Neural progenitor cell (in vitro differentiated cells): Measurements from ENCODE around the gene DLGAP5. TPM values are rescaled to one million over a fixed set of nuclear protein-coding genes. Genes with fewer than 3 reads are reported as not detected.

Experiments used
- DNase-seq: peaks from one replicate; pipeline ENCODE4 v3.0.0-alpha.2; 2016; ENCODE audit warnings: low spot score
- H2AFZ ChIP-seq: fragments of 200-600 bp; sonication (generic); replicated peaks from 2 replicates; pipeline ENCODE4 v1.6.1; 2016; ENCODE audit warnings: antibody characterized with exemption
- H3F3A ChIP-seq: fragments of 200-600 bp; sonication (generic); 2 replicates; pipeline ENCODE4 v1.6.1; 2016; ENCODE audit warnings: antibody characterized with exemption, low read depth
- H3K27ac ChIP-seq: fragments of 200-600 bp; sonication (generic); 2 replicates; pipeline ENCODE4 v1.5.1; 2016; ENCODE audit warnings: mild to moderate bottlenecking
- H3K27me3 ChIP-seq: fragments of 200-600 bp; sonication (generic); 2 replicates; pipeline ENCODE4 v1.6.1; 2016; ENCODE audit warnings: mild to moderate bottlenecking, moderate library complexity
- H3K36me3 ChIP-seq: fragments of 200-600 bp; sonication (generic); 2 replicates; pipeline ENCODE4 v1.5.1; 2016
- H3K4me1 ChIP-seq: fragments of 200-600 bp; sonication (generic); 2 replicates; pipeline ENCODE4 v1.6.1; 2016; ENCODE audit warnings: mixed run types
- H3K4me2 ChIP-seq: fragments of 200-600 bp; sonication (generic); 2 replicates; pipeline ENCODE4 v1.6.1; 2016
- H3K4me3 ChIP-seq: fragments of 200-600 bp; sonication (generic); 2 replicates; pipeline ENCODE4 v1.5.1; 2016
- H3K79me2 ChIP-seq: fragments of 200-600 bp; sonication (generic); 2 replicates; pipeline ENCODE4 v1.6.1; 2016; ENCODE audit warnings: low read depth
- H3K9ac ChIP-seq: fragments of 200-600 bp; sonication (generic); 2 replicates; pipeline ENCODE4 v1.6.1; 2016
- H3K9me3 ChIP-seq: fragments of 200-600 bp; sonication (generic); 2 replicates; pipeline ENCODE4 v1.5.1; 2016; ENCODE audit warnings: low read depth
- H4K20me1 ChIP-seq: fragments of 200-600 bp; sonication (generic); 2 replicates; pipeline ENCODE4 v1.6.1; 2016; ENCODE audit warnings: low read depth
- H3K27ac Mint-ChIP-seq: 3 replicates; pipeline ENCODE4 v1.8.0; 2021; ENCODE audit warnings: mixed read lengths
- H3K27me3 Mint-ChIP-seq: 2 replicates; pipeline ENCODE4 v1.8.0; 2022; ENCODE audit warnings: low read depth, mild to moderate bottlenecking, inconsistent platforms, moderate library complexity, mixed read lengths; ENCODE audit not compliant: insufficient read depth
- H3K36me3 Mint-ChIP-seq: 3 replicates; pipeline ENCODE4 v1.8.0; 2021; ENCODE audit warnings: mixed read lengths
- H3K4me1 Mint-ChIP-seq: 3 replicates; pipeline ENCODE4 v1.8.0; 2021; ENCODE audit warnings: mixed read lengths
- H3K4me3 Mint-ChIP-seq: 3 replicates; pipeline ENCODE4 v1.8.0; 2021; ENCODE audit warnings: mild to moderate bottlenecking, moderate library complexity, mixed read lengths
- H3K9me3 Mint-ChIP-seq: 3 replicates; pipeline ENCODE4 v1.8.0; 2020; ENCODE audit warnings: mixed read lengths
- EZH2 ChIP-seq: fragments of 200-600 bp; sonication (generic); IDR thresholded peaks from 2 replicates; pipeline ENCODE4 v1.6.1; 2017; ENCODE audit warnings: antibody characterized with exemption, mild to moderate bottlenecking, moderate library complexity
- EZH2phosphoT487 ChIP-seq: fragments of 200-600 bp; sonication (generic); IDR thresholded peaks from 2 replicates; pipeline ENCODE4 v1.6.1; 2017; ENCODE audit warnings: antibody characterized with exemption
- total RNA-seq: library from RNA; depleted of rRNA; stranded (reverse); fragments of >200 nt; gene quantifications from 2 replicates; pipeline ENCODE4 v1.2.3, GENCODE V29; 2015; ENCODE audit warnings: low replicate concordance
- TF ChIP-seq, protein P1 (sequence below): fragments of 200-600 bp; sonication (generic); IDR thresholded peaks from 2 replicates; pipeline ENCODE4 v1.5.1; 2017; ENCODE audit warnings: antibody characterized with exemption, mild to moderate bottlenecking

Gene DLGAP5
- total RNA-seq, 1 donor from 2014 or later = 313 TPM

DNA sequence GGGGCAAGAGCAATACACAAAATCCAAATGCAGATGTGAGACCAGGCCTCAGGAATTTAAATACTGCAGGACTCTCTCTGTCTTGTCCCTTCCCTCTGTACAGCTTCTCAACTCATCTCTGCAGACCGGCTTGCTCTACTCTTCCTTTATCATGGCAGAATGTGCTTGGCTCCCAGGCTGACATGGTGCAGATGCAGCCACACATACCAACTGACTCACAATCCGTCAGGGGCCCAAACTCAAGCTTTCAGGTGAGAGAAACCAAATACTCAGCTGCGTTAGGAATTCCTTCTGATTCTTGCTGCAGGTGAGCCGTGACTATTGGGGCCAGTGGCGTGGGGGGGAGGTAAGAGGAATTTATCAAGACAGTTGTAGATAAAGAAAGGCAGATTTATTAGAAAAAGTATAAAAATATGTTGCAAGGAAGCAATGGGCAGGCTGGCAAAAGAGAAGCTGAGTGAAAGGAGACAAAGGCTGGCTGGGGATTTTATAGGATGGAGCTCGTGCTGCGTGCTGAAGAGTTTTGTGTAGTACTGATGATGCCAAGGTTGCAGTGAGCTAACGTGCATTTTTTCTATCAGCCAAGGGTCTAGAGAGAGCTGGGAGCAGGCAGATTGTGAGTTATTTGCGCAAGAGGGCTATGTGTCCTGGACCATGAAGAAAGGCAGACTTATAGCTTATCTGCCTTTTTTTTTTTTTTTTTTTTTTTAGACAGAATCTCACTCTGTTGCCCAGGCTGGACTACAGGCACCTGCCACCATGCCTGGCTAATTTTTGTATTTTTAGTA, 67.3 kb downstream of the DLGAP5 start:
- H3K27ac Mint-ChIP-seq = peak overlapping the region; percentile 67

DNA sequence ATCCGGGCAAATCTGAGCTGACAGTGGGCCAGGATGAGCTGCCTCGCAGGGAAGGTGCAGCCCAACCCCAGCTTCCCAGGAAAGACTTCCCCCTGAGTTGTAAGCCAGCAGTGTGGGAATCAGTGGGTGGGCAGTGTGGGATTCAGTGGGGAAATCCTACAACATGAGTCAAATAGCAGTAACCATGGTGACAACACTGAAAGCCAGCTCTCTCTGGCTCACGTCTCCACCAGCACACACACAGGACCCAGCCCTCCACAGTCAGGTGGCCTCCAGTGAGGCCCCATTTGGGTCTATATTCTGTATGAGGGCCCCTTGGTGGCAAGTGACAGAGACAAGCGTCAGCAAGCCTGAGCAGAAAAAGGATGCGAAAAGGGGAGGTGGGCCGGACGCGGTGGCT, 68.3 kb downstream of the DLGAP5 start:
- H3K9me3 ChIP-seq = no peaks in the 10 kb centered on the region
- no peaks in the 10 kb centered on the region for H3K9me3 Mint-ChIP-seq
- H3F3A ChIP-seq = peaks cover 9% of the 10 kb centered on the region
- no peaks in the 10 kb centered on the region for H3K79me2 ChIP-seq
- peaks cover 27% of the 10 kb centered on the region for H3K4me1 ChIP-seq
- H3K27me3 ChIP-seq = peaks cover 17% of the 10 kb centered on the region
- peaks cover 2% of the 10 kb centered on the region for H3K36me3 Mint-ChIP-seq
- H2AFZ ChIP-seq = no peak overlapping the region
- H3K4me3 ChIP-seq = no peak overlapping the region
- no peak overlapping the region for H3K9ac ChIP-seq
- peaks cover 54% of the 10 kb centered on the region for H3K4me1 Mint-ChIP-seq
- no peak overlapping the region for H3K4me2 ChIP-seq
- peak overlapping the region; percentile 37 for H3K4me3 Mint-ChIP-seq
- peaks cover 18% of the 10 kb centered on the region for H3K27me3 Mint-ChIP-seq
- no peak for TF ChIP-seq EZH2phosphoT487
- TF ChIP-seq EZH2 = no peak
- TF ChIP-seq, protein P1, sequence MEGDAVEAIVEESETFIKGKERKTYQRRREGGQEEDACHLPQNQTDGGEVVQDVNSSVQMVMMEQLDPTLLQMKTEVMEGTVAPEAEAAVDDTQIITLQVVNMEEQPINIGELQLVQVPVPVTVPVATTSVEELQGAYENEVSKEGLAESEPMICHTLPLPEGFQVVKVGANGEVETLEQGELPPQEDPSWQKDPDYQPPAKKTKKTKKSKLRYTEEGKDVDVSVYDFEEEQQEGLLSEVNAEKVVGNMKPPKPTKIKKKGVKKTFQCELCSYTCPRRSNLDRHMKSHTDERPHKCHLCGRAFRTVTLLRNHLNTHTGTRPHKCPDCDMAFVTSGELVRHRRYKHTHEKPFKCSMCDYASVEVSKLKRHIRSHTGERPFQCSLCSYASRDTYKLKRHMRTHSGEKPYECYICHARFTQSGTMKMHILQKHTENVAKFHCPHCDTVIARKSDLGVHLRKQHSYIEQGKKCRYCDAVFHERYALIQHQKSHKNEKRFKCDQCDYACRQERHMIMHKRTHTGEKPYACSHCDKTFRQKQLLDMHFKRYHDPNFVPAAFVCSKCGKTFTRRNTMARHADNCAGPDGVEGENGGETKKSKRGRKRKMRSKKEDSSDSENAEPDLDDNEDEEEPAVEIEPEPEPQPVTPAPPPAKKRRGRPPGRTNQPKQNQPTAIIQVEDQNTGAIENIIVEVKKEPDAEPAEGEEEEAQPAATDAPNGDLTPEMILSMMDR = no peak
- DNase-seq = no peak
- H3K27ac ChIP-seq = no peak overlapping the region
- peaks cover under 1% of the 10 kb centered on the region for H4K20me1 ChIP-seq
- no peaks in the 10 kb centered on the region for H3K36me3 ChIP-seq
- peak overlapping the region; percentile 14 for H3K27ac Mint-ChIP-seq

More for the DNA sequence above, 67.3 kb downstream of the DLGAP5 start:
- Histone ChIP-seq H3F3A (peaks cover 17% of the 10 kb centered on the region), H3K36me3 (no peaks in the 10 kb centered on the region), H3K4me2 (no peak overlapping the region), H4K20me1 (peaks cover 6% of the 10 kb centered on the region), H3K4me1 (peaks cover 27% of the 10 kb centered on the region), H2AFZ (no peak overlapping the region), H3K79me2 (no peaks in the 10 kb centered on the region), H3K27me3 (peaks cover 27% of the 10 kb centered on the region), H3K4me3 (no peak overlapping the region), H3K9me3 (no peaks in the 10 kb centered on the region), H3K9ac (no peak overlapping the region), H3K27ac (no peak overlapping the region)
- H3K9me3 Mint-ChIP-seq = no peaks in the 10 kb centered on the region
- peaks cover 56% of the 10 kb centered on the region for H3K4me1 Mint-ChIP-seq
- no peak overlapping the region for H3K4me3 Mint-ChIP-seq
- DNase-seq = no peak
- no peak for TF ChIP-seq EZH2phosphoT487
- TF ChIP-seq EZH2 = no peak
- TF ChIP-seq, protein P1 = no peak
- peaks cover 24% of the 10 kb centered on the region for H3K27me3 Mint-ChIP-seq
- H3K36me3 Mint-ChIP-seq = peaks cover 2% of the 10 kb centered on the region

DNA sequence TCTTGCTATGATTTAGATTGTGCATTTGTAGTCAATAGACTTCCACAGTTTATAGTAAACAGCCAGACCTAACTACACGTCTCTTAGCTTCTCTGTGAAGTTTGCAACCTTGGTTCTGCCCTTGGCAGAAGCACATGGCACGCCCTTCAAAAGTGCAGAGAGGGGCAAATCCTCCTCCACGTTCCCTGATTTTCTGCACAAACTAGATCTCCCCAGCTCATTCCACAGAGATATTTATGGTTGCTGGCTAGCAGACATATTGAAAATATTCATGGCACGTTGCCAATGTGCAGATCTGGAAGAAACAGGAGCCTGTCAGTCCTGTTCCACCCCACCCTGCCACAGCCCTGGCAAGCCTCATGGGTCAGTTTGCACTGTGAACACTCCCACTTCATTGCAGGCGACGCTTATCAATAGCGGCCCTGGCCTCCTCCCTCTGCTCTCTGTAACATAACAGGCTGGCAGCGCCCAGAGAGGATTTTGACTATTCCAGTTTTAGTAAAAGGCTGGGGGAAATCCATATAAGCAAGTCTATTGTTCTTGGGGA, 68.9 kb downstream of the DLGAP5 start:
- Mint-ChIP-seq H3K36me3 (peaks cover 2% of the 10 kb centered on the region), H3K9me3 (no peaks in the 10 kb centered on the region), H3K27me3 (peaks cover 17% of the 10 kb centered on the region), H3K4me1 (peaks cover 50% of the 10 kb centered on the region), H3K4me3 (peak overlapping the region; percentile 37), H3K27ac (peak overlapping the region; percentile 14)
- H3K27me3 ChIP-seq = peaks cover 12% of the 10 kb centered on the region
- no peaks in the 10 kb centered on the region for H4K20me1 ChIP-seq
- H3F3A ChIP-seq = peaks cover 8% of the 10 kb centered on the region
- no peak overlapping the region for H2AFZ ChIP-seq
- no peaks in the 10 kb centered on the region for H3K9me3 ChIP-seq
- DNase-seq = no peak
- H3K4me2 ChIP-seq = no peak overlapping the region
- no peak for TF ChIP-seq EZH2
- TF ChIP-seq, protein P1 = no peak
- TF ChIP-seq EZH2phosphoT487 = no peak
- H3K9ac ChIP-seq = no peak overlapping the region
- peaks cover 27% of the 10 kb centered on the region for H3K4me1 ChIP-seq
- H3K4me3 ChIP-seq = no peak overlapping the region
- no peaks in the 10 kb centered on the region for H3K79me2 ChIP-seq
- H3K36me3 ChIP-seq = no peaks in the 10 kb centered on the region
- H3K27ac ChIP-seq = no peak overlapping the region
